Tibial artery (tissue), 4 donors: Measurements from ENCODE around the gene KIF23.

Experiments used
- DNase-seq, 2 donors: peaks; one replicate each; pipeline ENCODE4 v3.0.0-alpha.2; 2019
- H3K27ac ChIP-seq, 2 donors: fragments of 200-600 bp; sonication (generic) in 1 of 2; 1 replicate in 1 of 2; 2 replicates in 1 of 2; pipeline ENCODE4 v1.5.1; 2018 to 2019; ENCODE audit warnings: mild to moderate bottlenecking in 1 of 2
- H3K27me3 ChIP-seq, 2 donors: fragments of 200-600 bp; sonication (generic) in 1 of 2; one replicate each; pipeline versions ENCODE4 v1.5.1 to v1.6.0; 2016 to 2019
- H3K36me3 ChIP-seq, 3 donors: fragments of 200-600 bp; sonication (generic) in 2 of 3; one replicate each; pipeline ENCODE4 v1.5.1; 2016 to 2019; ENCODE audit warnings: mild to moderate bottlenecking in 2 of 3
- H3K4me1 ChIP-seq, 4 donors: fragments of 200-600 bp; sonication (generic) in 2 of 4; 1 replicate in 3 of 4; 2 replicates in 1 of 4; pipeline ENCODE4 v1.5.1; 2016 to 2019
- H3K4me3 ChIP-seq, 2 donors: fragments of 200-600 bp; sonication (generic) in 1 of 2; 1 replicate in 1 of 2; 2 replicates in 1 of 2; pipeline ENCODE4 v1.5.1; 2018 to 2019; ENCODE audit warnings: mild to moderate bottlenecking in 2 of 2
- H3K9me3 ChIP-seq, 3 donors: fragments of 200-600 bp; sonication (generic) in 1 of 3; one replicate each; pipeline ENCODE4 v1.5.1; 2016 to 2019
- CTCF ChIP-seq, 2 experiments: fragments of 200-600 bp in 1 of 2; fragments of 450-650 bp in 1 of 2; IDR thresholded peaks; one replicate each; pipeline ENCODE4 v1.5.1; 2017 to 2019; ENCODE audit warnings: antibody characterized with exemption in 2 of 2, mild to moderate bottlenecking in 1 of 2, moderate library complexity in 1 of 2
- intact Hi-C: fragments of 100-400 bp; cut with DNase I; formaldehyde crosslinking; loops from one replicate; pipeline ENCODE4 v1.15.0; 2023; ENCODE audit warnings: low total_unique reads

Gene KIF23

GRCh38 chr15:69405110-69405509 is 9.0 kb upstream of the KIF23 start:
- Histone ChIP-seq H3K27ac (no peak overlapping the region), H3K27me3 (no peaks in the 10 kb centered on the region), H3K4me3 (no peak overlapping the region), H3K4me1 (peaks cover 0 to 35% (median 0%) of the 10 kb centered on the region in 4 donors), H3K9me3 (no peaks in the 10 kb centered on the region), H3K36me3 (no peaks in the 10 kb centered on the region)
- no peak for TF ChIP-seq CTCF (IDR thresholded peaks at IDR 0.05)
- intact Hi-C loops: no loop called here
- DNase-seq: no peak

- intact Hi-C loops: no loop called here
- H3K9me3 ChIP-seq: no peaks in the 10 kb centered on the region
- no peak for TF ChIP-seq CTCF (IDR thresholded peaks at IDR 0.05)
- H3K4me1 ChIP-seq: peaks cover 0 to 63% (median 2%) of the 10 kb centered on the region in 4 donors
- no peak overlapping the region for H3K4me3 ChIP-seq
- H3K36me3 ChIP-seq: no peaks in the 10 kb centered on the region
- H3K27ac ChIP-seq: no peak overlapping the region
- no peaks in the 10 kb centered on the region for H3K27me3 ChIP-seq
- DNase-seq: no peak
Observed at GRCh38 chr15:69407719-69408400, 6.3 kb upstream of the KIF23 start.

GRCh38 chr15:69408841-69409240 is 5.3 kb upstream of the KIF23 start:
- no peaks in the 10 kb centered on the region for H3K36me3 ChIP-seq
- no peaks in the 10 kb centered on the region for H3K27me3 ChIP-seq
- DNase-seq: no peak
- H3K4me1 ChIP-seq: peaks cover 0 to 65% (median 11%) of the 10 kb centered on the region in 4 donors
- no peaks in the 10 kb centered on the region for H3K9me3 ChIP-seq
- no peak overlapping the region for H3K4me3 ChIP-seq
- no peak for TF ChIP-seq CTCF (IDR thresholded peaks at IDR 0.05)
- intact Hi-C loops: no loop called here
- no peak overlapping the region for H3K27ac ChIP-seq

GRCh38 chr15:69410248-69410874 is 3.8 kb upstream of the KIF23 start:
- peaks cover 0 to 65% (median 11%) of the 10 kb centered on the region in 4 donors for H3K4me1 ChIP-seq
- peak in 1 of 2 experiments; percentile 39 for TF ChIP-seq CTCF (IDR thresholded peaks at IDR 0.05)
- intact Hi-C loops: no loop called here
- no peaks in the 10 kb centered on the region for H3K27me3 ChIP-seq
- no peaks in the 10 kb centered on the region for H3K9me3 ChIP-seq
- no peak for DNase-seq
- H3K4me3 ChIP-seq: no peak overlapping the region
- H3K36me3 ChIP-seq: no peaks in the 10 kb centered on the region
- peak overlapping the region in 1 of 2 donors; percentile 62 for H3K27ac ChIP-seq

- intact Hi-C loops: no loop called here
- TF ChIP-seq CTCF (IDR thresholded peaks at IDR 0.05): no peak
- no peak for DNase-seq
Observed at GRCh38 chr15:69412274-69412673, 1.9 kb upstream of the KIF23 start.

More at GRCh38 chr15:69412274-69412673, 1.9 kb upstream of the KIF23 start:
- Histone ChIP-seq H3K27ac (peak overlapping the region in 1 of 2 donors; percentile 62), H3K27me3 (no peaks in the 10 kb centered on the region), H3K9me3 (no peaks in the 10 kb centered on the region), H3K36me3 (no peaks in the 10 kb centered on the region), H3K4me3 (no peak overlapping the region), H3K4me1 (peaks cover 0 to 75% (median 13%) of the 10 kb centered on the region in 4 donors)
